Endothelial cell of umbilical vein (primary cell): ENCODE measurements around the gene COG4. TPM values are rescaled to one million over a fixed set of nuclear protein-coding genes. Genes with fewer than 3 reads are reported as not detected.

Source experiments
- BruUV-seq: library from RNA; stranded (reverse); fragments of 400-500 nt; replicated peaks from 2 replicates; lab custom pipeline; 2021; lab: Mats Ljungman, UMichigan
- CTCF ChIA-PET: fragments of 300-600, 350-600 bp; sonication (Branson Sonifier 250); formaldehyde crosslinking; loops from one replicate; lab custom pipeline; 2021; ENCODE audit warnings: antibody characterized with exemption, inconsistent platforms; lab: Charles Lee
- POLR2A ChIA-PET: fragments of 300-600, 350-600 bp; sonication (Branson Sonifier 250); formaldehyde crosslinking; loops from one replicate; lab custom pipeline; 2021; ENCODE audit warnings: antibody characterized with exemption, inconsistent platforms; lab: Charles Lee
- DNase-seq: peaks from one replicate; pipeline ENCODE4 v3.0.0-alpha.2; 2011; ENCODE audit warnings: low read depth, low spot score
- FAIRE-seq: peaks from 2 replicates; lab custom pipeline; 2011; peaks lifted over from hg19 to GRCh38; lab: Jason Lieb, UNC
- H2AFZ ChIP-seq: 2 replicates; pipeline ENCODE4 v1.6.0; 2012; ENCODE audit warnings: low read depth, low read length, control low read depth, inconsistent platforms
- H3K27ac ChIP-seq: 2 replicates; pipeline ENCODE4 v1.5.1; 2011; ENCODE audit warnings: low read depth, mild to moderate bottlenecking, control low read depth, low read length, moderate library complexity; ENCODE audit not compliant: insufficient read depth
- H3K27me3 ChIP-seq, 2 experiments: 2 replicates each; pipeline versions ENCODE4 v1.6.0 to v1.6.1; 2011; ENCODE audit warnings: low read length in 2 of 2, mixed read lengths in 1 of 2; ENCODE audit not compliant: control insufficient read depth in 2 of 2, insufficient read depth in 2 of 2
- H3K36me3 ChIP-seq, 2 experiments: 2 replicates in 1 of 2; 3 replicates in 1 of 2; pipeline ENCODE4 v1.5.1; 2011; ENCODE audit warnings: low read length in 2 of 2, mild to moderate bottlenecking in 1 of 2, moderate library complexity in 1 of 2; ENCODE audit not compliant: control insufficient read depth in 2 of 2, insufficient read depth in 2 of 2; ENCODE audit errors: extremely low read depth in 1 of 2
- H3K4me1 ChIP-seq: 3 replicates; pipeline ENCODE4 v1.5.1; 2011; ENCODE audit warnings: mild to moderate bottlenecking, low read length; ENCODE audit not compliant: control insufficient read depth, insufficient read depth; ENCODE audit errors: extremely low read depth
- H3K4me2 ChIP-seq: 2 replicates; pipeline ENCODE4 v1.6.1; 2011; ENCODE audit warnings: low read length, control low read depth, mixed read lengths; ENCODE audit not compliant: insufficient read depth
- H3K4me3 ChIP-seq, 3 experiments: fragments of 200-600 bp in 1 of 3; sonication (generic), shearing (Covaris generic) in 1 of 3; replicated peaks in 1 of 3; 2 replicates each; pipeline ENCODE4 v1.5.1; 2011 to 2016; ENCODE audit warnings: control low read depth in 3 of 3, low read length in 3 of 3, mild to moderate bottlenecking in 2 of 3, inconsistent platforms in 1 of 3, low read depth in 1 of 3, moderate library complexity in 1 of 3; ENCODE audit not compliant: insufficient read depth in 1 of 3
- H3K79me2 ChIP-seq: 2 replicates; pipeline ENCODE4 v1.6.0; 2012; ENCODE audit warnings: low read length, inconsistent platforms; ENCODE audit not compliant: control insufficient read depth, insufficient read depth
- H3K9ac ChIP-seq: replicated peaks from 2 replicates; pipeline ENCODE3; 2011; ENCODE audit warnings: low read length, control low read depth; ENCODE audit not compliant: insufficient read depth; ENCODE audit errors: extremely low read depth
- H3K9me1 ChIP-seq: replicated peaks from 3 replicates; pipeline ENCODE4 v1.6.0; 2011; ENCODE audit warnings: mild to moderate bottlenecking, low read length; ENCODE audit not compliant: control insufficient read depth, insufficient read depth; ENCODE audit errors: extremely low read depth
- H3K9me3 ChIP-seq: replicated peaks from 2 replicates; pipeline ENCODE4 v1.5.1; 2012; ENCODE audit warnings: low read length, inconsistent platforms; ENCODE audit not compliant: control insufficient read depth, insufficient read depth
- H4K20me1 ChIP-seq: replicated peaks from 2 replicates; pipeline ENCODE3; 2011; ENCODE audit warnings: mild to moderate bottlenecking, low read length; ENCODE audit not compliant: control insufficient read depth, insufficient read depth; ENCODE audit errors: extremely low read depth
- CTCF ChIP-seq, 2 donors: IDR thresholded peaks; 1 replicate in 1 of 2; 2 replicates in 1 of 2; pipeline ENCODE4 v1.5.1; 2011; ENCODE audit warnings: low read length in 2 of 2, mild to moderate bottlenecking in 2 of 2, moderate library complexity in 2 of 2, control low read depth in 1 of 2, inconsistent platforms in 1 of 2, low read depth in 1 of 2; ENCODE audit not compliant: insufficient read depth in 1 of 2; ENCODE audit errors: extremely low read depth in 1 of 2
- EZH2 ChIP-seq: IDR thresholded peaks from 2 replicates; pipeline ENCODE4 v1.6.1; 2012; ENCODE audit warnings: borderline replicate concordance, low read depth, mild to moderate bottlenecking, moderate library complexity, low read length, inconsistent platforms; ENCODE audit not compliant: severe bottlenecking
- FOS ChIP-seq: IDR thresholded peaks from 2 replicates; pipeline ENCODE4 v1.6.1; 2011; ENCODE audit warnings: mild to moderate bottlenecking, low read length, moderate library complexity, borderline replicate concordance; ENCODE audit not compliant: insufficient read depth
- GATA2 ChIP-seq: IDR thresholded peaks from 2 replicates; pipeline ENCODE4 v1.7.0; 2011; ENCODE audit warnings: low read depth, mild to moderate bottlenecking, moderate library complexity, mixed read lengths, low read length; ENCODE audit not compliant: insufficient read length, insufficient read depth
- JUN ChIP-seq: IDR thresholded peaks from 2 replicates; pipeline ENCODE4 v1.6.1; 2011; ENCODE audit warnings: borderline replicate concordance, low read depth; ENCODE audit not compliant: insufficient read length, insufficient read depth
- MAX ChIP-seq: IDR thresholded peaks from 2 replicates; pipeline ENCODE4 v1.6.1; 2011; ENCODE audit not compliant: insufficient read depth, insufficient read length
- MYC ChIP-seq: IDR thresholded peaks from one replicate; pipeline ENCODE4 v1.6.1; 2011; ENCODE audit warnings: mild to moderate bottlenecking, low read depth, low read length
- POLR2A ChIP-seq: IDR thresholded peaks from 2 replicates; pipeline ENCODE4 v1.6.1; 2012; ENCODE audit warnings: low read depth, mild to moderate bottlenecking, control low read depth, low read length
- POLR2AphosphoS5 ChIP-seq: IDR thresholded peaks from 2 replicates; pipeline ENCODE4 v1.6.1; 2012; ENCODE audit warnings: low read depth, mild to moderate bottlenecking, control low read depth, low read length, moderate library complexity; ENCODE audit not compliant: insufficient read depth
- dilution Hi-C: fragments of 300-500 bp; cut with MboI; formaldehyde crosslinking; loops from one replicate; pipeline ENCODE4 v1.15.0; 2019; ENCODE audit warnings: low sequenced_read_pairs; ENCODE audit not compliant: extremely low pct_ligation_motif_present
- intact Hi-C: fragments of 100-400 bp; cut with micrococcal nuclease; formaldehyde crosslinking; loops from one replicate; pipeline ENCODE4 v1.10.0; 2022
- polyA plus RNA-seq, 4 experiments: library from polyadenylated mRNA; depleted of rRNA in 3 of 4; stranded (reverse) in 3 of 4; unstranded in 1 of 4; fragments of >200 nt; gene quantifications; 2 replicates each; pipeline versions ENCODE4 v1.2.1 to v1.2.3, GENCODE V29; 2011 to 2012; ENCODE audit warnings: missing spikeins in 1 of 4
- total RNA-seq: library from RNA; stranded (reverse); gene quantifications from 2 replicates; pipeline ENCODE4 v1.2.3, GENCODE V29; 2021

The COG4 gene
- total and polyA plus RNA-seq, 2 donors (not counting 3 experiments of a cell fraction or from before 2014, with no cell fraction given): 53.7 to 61.2 TPM

GRCh38 chr16:70470141-70470926, 53.0 kb downstream of the COG4 start:
- Histone ChIP-seq H2AFZ (no peak overlapping the region), H3K27ac (no peak overlapping the region), H3K9me1 (no peaks in the 10 kb centered on the region), H3K4me1 (no peaks in the 10 kb centered on the region), H3K27me3 (no peaks in the 10 kb centered on the region), H3K9me3 (no peaks in the 10 kb centered on the region), H3K9ac (no peak overlapping the region), H3K79me2 (no peaks in the 10 kb centered on the region), H3K36me3 (no peaks in the 10 kb centered on the region), H3K4me2 (no peak overlapping the region), H4K20me1 (no peaks in the 10 kb centered on the region), H3K4me3 (no peak overlapping the region)
- BruUV-seq: no TSS peak
- intact Hi-C loops: no loop called here
- DNase-seq (no peak), FAIRE-seq (no peak)
- CTCF ChIA-PET: interaction anchor here (0.6 to 2.3 kb wide), 12 partner anchors 10 to 100 kb away, joined by 3 to 23 read pairs (median 5); partner anchors contain the start of gene FCSK
- dilution Hi-C loops: no loop called here
- no peak for TF ChIP-seq POLR2AphosphoS5
- TF ChIP-seq MYC: no peak
- TF ChIP-seq POLR2A: no peak
- TF ChIP-seq EZH2: no peak
- no peak for TF ChIP-seq MAX
- no peak for TF ChIP-seq FOS
- no peak for TF ChIP-seq CTCF (IDR thresholded peaks at IDR 0.05; ENCODE audit: extremely low read depth in 1 of 2, insufficient read depth in 1 of 2, low read depth in 1 of 2, low read length in 2 of 2)
- TF ChIP-seq JUN: no peak
- TF ChIP-seq GATA2: no peak
- POLR2A ChIA-PET: no interaction called here
